Caco-2 (cell line): ENCODE measurements around the gene HOXA5. TPM values are rescaled to one million over a fixed set of nuclear protein-coding genes. Genes with fewer than 3 reads are reported as not detected.

Source experiments
- BruUV-seq: library from RNA; stranded (reverse); fragments of 400-500 nt; replicated peaks from 2 replicates; lab custom pipeline; 2021; lab: Mats Ljungman, UMichigan
- CTCF ChIA-PET: fragments of 300-600 bp; sonication (Branson Sonifier 250); formaldehyde crosslinking; loops from one replicate; lab custom pipeline; 2022; ENCODE audit warnings: antibody characterized with exemption; lab: Charles Lee
- POLR2A ChIA-PET: fragments of 300-600 bp; sonication (Branson Sonifier 250); formaldehyde crosslinking; loops from one replicate; lab custom pipeline; 2022; ENCODE audit warnings: antibody characterized with exemption; lab: Charles Lee
- DNase-seq, 2 experiments: peaks; one replicate each; pipeline versions ENCODE4 v3.0.0 to v3.0.0-alpha.2; 2020 to 2022
- H3K27me3 ChIP-seq: replicated peaks from 2 replicates; pipeline ENCODE4 v1.6.0; 2011; ENCODE audit warnings: low read length; ENCODE audit not compliant: control insufficient read depth, insufficient read depth
- H3K36me3 ChIP-seq: 2 replicates; pipeline ENCODE4 v1.5.1; 2011; ENCODE audit warnings: low read length; ENCODE audit not compliant: control insufficient read depth, insufficient read depth
- H3K4me1 ChIP-seq: fragments of 250-450 bp; sonication (Bioruptor Pico); 2 replicates; pipeline ENCODE4 v1.5.1; 2020; ENCODE audit warnings: mild to moderate bottlenecking
- H3K4me3 ChIP-seq: 2 replicates; pipeline ENCODE4 v1.5.1; 2011; ENCODE audit warnings: low read depth, mild to moderate bottlenecking, control low read depth, low read length
- H3K9me3 ChIP-seq: fragments of 250-450 bp; sonication (Bioruptor Pico); 2 replicates; pipeline ENCODE4 v1.5.1; 2020; ENCODE audit warnings: mild to moderate bottlenecking, moderate library complexity
- H3K27ac Mint-ChIP-seq: one replicate; pipeline ENCODE4 v1.8.0; 2022; ENCODE audit warnings: mixed read lengths; ENCODE audit not compliant: unreplicated experiment
- H3K27me3 Mint-ChIP-seq: one replicate; pipeline ENCODE4 v1.8.0; 2022; ENCODE audit warnings: mixed read lengths; ENCODE audit not compliant: insufficient read depth, unreplicated experiment
- H3K36me3 Mint-ChIP-seq: one replicate; pipeline ENCODE4 v1.8.0; 2022; ENCODE audit warnings: mild to moderate bottlenecking, mixed read lengths; ENCODE audit not compliant: insufficient read depth, unreplicated experiment
- H3K4me1 Mint-ChIP-seq: one replicate; pipeline ENCODE4 v1.8.0; 2022; ENCODE audit warnings: low read depth, mixed read lengths; ENCODE audit not compliant: unreplicated experiment
- H3K4me3 Mint-ChIP-seq: one replicate; pipeline ENCODE4 v1.8.0; 2022; ENCODE audit warnings: mild to moderate bottlenecking, moderate library complexity, mixed read lengths; ENCODE audit not compliant: unreplicated experiment
- H3K9me3 Mint-ChIP-seq: one replicate; pipeline ENCODE4 v1.8.0; 2022; ENCODE audit warnings: mixed read lengths; ENCODE audit not compliant: unreplicated experiment
- CTCF ChIP-seq, 2 experiments: fragments of 200-600 bp in 1 of 2; IDR thresholded peaks; 1 replicate in 1 of 2; 2 replicates in 1 of 2; pipeline versions ENCODE4 v1.5.1 to v1.8.0; 2011 to 2022; ENCODE audit warnings: antibody characterized with exemption in 1 of 2, control low read depth in 1 of 2, inconsistent platforms in 1 of 2, low read depth in 1 of 2, low read length in 1 of 2, mild to moderate bottlenecking in 1 of 2, moderate library complexity in 1 of 2; ENCODE audit not compliant: insufficient read depth in 1 of 2, severe bottlenecking in 1 of 2, unreplicated experiment in 1 of 2
- intact Hi-C: fragments of 100-400 bp; cut with micrococcal nuclease; formaldehyde crosslinking; loops from one replicate; pipeline ENCODE4 v1.10.0; 2022; ENCODE audit not compliant: unreplicated experiment
- total RNA-seq: library from RNA; stranded (reverse); gene quantifications from 2 replicates; pipeline ENCODE4 v1.2.3, GENCODE V29; 2022

The HOXA5 gene
- total RNA-seq, 1 experiment from 2014 or later: 4.9 TPM

- no TSS peak for BruUV-seq
- ChIA-PET POLR2A (interaction anchor here (0.6 kb wide), 1 partner anchor 576 kb away, joined by 3 read pairs; no protein-coding TSS in a partner anchor), CTCF (interaction anchor here (0.5 to 1.0 kb wide), 4 partner anchors 11 to 504 kb away, joined by 3 to 4 read pairs (median 3); no protein-coding TSS in a partner anchor)
- Histone ChIP-seq H3K4me3 (peak within 1 kb of the TSS; percentile 66), H3K36me3 (no peaks in the 10 kb centered on the region), H3K27me3 (no peaks in the 10 kb centered on the region), H3K4me1 (peaks cover 5% of the 10 kb centered on the region), H3K9me3 (no peaks in the 10 kb centered on the region)
- DNase-seq: peak; percentile 81
- peak within 1 kb of the TSS; percentile 78 for H3K4me3 Mint-ChIP-seq
- H3K27ac Mint-ChIP-seq: peak within 1 kb of the TSS; percentile 42
- TF ChIP-seq CTCF (IDR thresholded peaks at IDR 0.05; ENCODE audit: insufficient read depth in 1 of 2, low read depth in 1 of 2, low read length in 1 of 2, severe bottlenecking in 1 of 2, unreplicated experiment in 1 of 2): peak in 1 of 2 experiments; percentile 38
- intact Hi-C loops: loop anchor here (10.0 kb wide), 1 partner anchor 961 kb away; the partner anchor contains the start of genes CBX3 and HNRNPA2B1
- H3K27me3 Mint-ChIP-seq: no peaks in the 10 kb centered on the region
- peaks cover 11% of the 10 kb centered on the region for H3K36me3 Mint-ChIP-seq
- H3K9me3 Mint-ChIP-seq: no peaks in the 10 kb centered on the region
- peaks cover 7% of the 10 kb centered on the region for H3K4me1 Mint-ChIP-seq
Observed at GRCh38 chr7:27165089-27165995, 21.9 kb upstream of the HOXA5 start, which contains the start of gene HOXA9. TSS of gene HOXA9 (minus strand) at chr7:27165537. CDS start at chr7:27165457, 80 bp downstream.

GRCh38 chr7:27164367-27165088 lies 21.0 kb upstream of the HOXA5 start:
- Mint-ChIP-seq H3K36me3 (peaks cover 11% of the 10 kb centered on the region), H3K27me3 (no peaks in the 10 kb centered on the region), H3K27ac (no peak overlapping the region), H3K9me3 (no peaks in the 10 kb centered on the region), H3K4me3 (peak overlapping the region; percentile 78), H3K4me1 (peaks cover 13% of the 10 kb centered on the region)
- peak overlapping the region; percentile 66 for H3K4me3 ChIP-seq
- no peaks in the 10 kb centered on the region for H3K9me3 ChIP-seq
- H3K4me1 ChIP-seq: peaks cover 7% of the 10 kb centered on the region
- TF ChIP-seq CTCF (IDR thresholded peaks at IDR 0.05; ENCODE audit: insufficient read depth in 1 of 2, low read depth in 1 of 2, low read length in 1 of 2, severe bottlenecking in 1 of 2, unreplicated experiment in 1 of 2): peak in 1 of 2 experiments; percentile 9
- peak in 1 of 2 experiments; percentile 41 for DNase-seq
- intact Hi-C loops: loop anchor here (5.0 to 10.0 kb wide), 2 partner anchors 302 to 960 kb away; partner anchors contain the start of genes CBX3, HNRNPA2B1 and SKAP2
- no peaks in the 10 kb centered on the region for H3K27me3 ChIP-seq
- H3K36me3 ChIP-seq: no peaks in the 10 kb centered on the region
- ChIA-PET POLR2A (interaction anchor here (0.6 kb wide), 1 partner anchor 577 kb away, joined by 3 read pairs; no protein-coding TSS in a partner anchor), CTCF (interaction anchor here (0.9 to 1.0 kb wide), 2 partner anchors 14 to 15 kb away, joined by 3 to 4 read pairs; no protein-coding TSS in a partner anchor)
- BruUV-seq: no TSS peak

DNA sequence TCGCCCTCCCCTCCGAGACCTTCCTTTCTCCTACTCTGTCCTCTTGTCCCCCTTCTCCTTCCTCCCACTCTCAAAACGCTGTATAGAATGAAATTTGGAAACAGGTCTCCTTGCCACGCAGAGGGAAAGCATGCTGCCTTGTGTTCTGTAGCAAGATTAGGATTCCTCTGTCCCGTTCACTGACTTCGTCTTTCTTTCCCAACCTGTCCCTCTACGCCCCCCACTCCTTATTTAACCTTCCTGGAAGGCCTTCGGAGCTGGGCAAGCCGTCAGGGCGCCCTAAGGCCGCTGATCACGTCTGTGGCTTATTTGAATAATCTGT lies 20.5 kb upstream of the HOXA5 start:
- H3K27me3 ChIP-seq: no peaks in the 10 kb centered on the region
- H3K36me3 ChIP-seq: no peaks in the 10 kb centered on the region
- H3K9me3 ChIP-seq: no peaks in the 10 kb centered on the region
- no peak for TF ChIP-seq CTCF (IDR thresholded peaks at IDR 0.05; ENCODE audit: insufficient read depth in 1 of 2, low read depth in 1 of 2, low read length in 1 of 2, severe bottlenecking in 1 of 2, unreplicated experiment in 1 of 2)
- no peak overlapping the region for H3K27ac Mint-ChIP-seq
- peak overlapping the region; percentile 78 for H3K4me3 Mint-ChIP-seq
- peaks cover 11% of the 10 kb centered on the region for H3K36me3 Mint-ChIP-seq
- no peaks in the 10 kb centered on the region for H3K9me3 Mint-ChIP-seq
- no TSS peak for BruUV-seq
- peaks cover 7% of the 10 kb centered on the region for H3K4me1 ChIP-seq
- H3K4me1 Mint-ChIP-seq: peaks cover 14% of the 10 kb centered on the region
- ChIA-PET POLR2A (no interaction called here), CTCF (no interaction called here)
- DNase-seq: no peak
- H3K27me3 Mint-ChIP-seq: no peaks in the 10 kb centered on the region
- intact Hi-C loops: loop anchor here (5.0 to 10.0 kb wide), 2 partner anchors 302 to 959 kb away; partner anchors contain the start of genes CBX3, HNRNPA2B1 and SKAP2
- H3K4me3 ChIP-seq: peak overlapping the region; percentile 66
